HepG2 (cell line): Measurements from ENCODE around the gene PACS1. TPM values are rescaled to one million over a fixed set of nuclear protein-coding genes. Genes with fewer than 3 reads are reported as not detected.

Source experiments
- ATAC-seq: fragments of 200-7000 bp; cut with Tn5 transposase; 3 replicates; pipeline ENCODE4 v1.9.1; 2020; ENCODE audit warnings: mild to moderate bottlenecking, moderate library complexity
- BruUV-seq: library from RNA; stranded (reverse); fragments of 400-500 nt; replicated peaks from 2 replicates; lab custom pipeline; 2021; lab: Mats Ljungman, UMichigan
- CTCF ChIA-PET: fragments of 300-600 bp; formaldehyde crosslinking; extraction: SDS; loops from one replicate; lab custom pipeline; 2021; ENCODE audit warnings: low total read pairs, inconsistent platforms, low intra/inter-chr PET ratio; lab: Yijun Ruan, JAX
- POLR2A ChIA-PET: fragments of 350-600 bp; sonication (Branson Sonifier 250); formaldehyde crosslinking; loops from one replicate; lab custom pipeline; 2020; ENCODE audit warnings: antibody characterized with exemption, inconsistent platforms; lab: Yijun Ruan, JAX
- DNase-seq: peaks from one replicate; pipeline ENCODE4 v3.0.0-alpha.2; 2015; ENCODE audit warnings: low spot score
- FAIRE-seq: peaks from 3 replicates; lab custom pipeline; 2011; peaks lifted over from hg19 to GRCh38; lab: Jason Lieb, UNC
- H2AFZ ChIP-seq: one replicate; pipeline ENCODE4 v1.6.1; 2011; ENCODE audit warnings: low read length, inconsistent platforms
- H3K27ac ChIP-seq: fragments of 300-600 bp; 3 replicates; pipeline ENCODE4 v1.8.0; 2011; ENCODE audit warnings: mixed run types, mild to moderate bottlenecking, mixed read lengths, low read length, inconsistent platforms; ENCODE audit not compliant: insufficient read depth; ENCODE audit errors: extremely low read length
- H3K27me3 ChIP-seq, 2 experiments: fragments of 200-600 bp in 1 of 2; 2 replicates in 1 of 2; 3 replicates in 1 of 2; pipeline versions ENCODE4 v1.6.0 to v1.8.0; 2011; ENCODE audit warnings: low read length in 2 of 2, mild to moderate bottlenecking in 2 of 2, moderate library complexity in 2 of 2, inconsistent platforms in 1 of 2; ENCODE audit not compliant: insufficient read depth in 2 of 2, control insufficient read depth in 1 of 2
- H3K36me3 ChIP-seq, 2 experiments: fragments of 200-600 bp in 1 of 2; replicated peaks in 1 of 2; 2 replicates in 1 of 2; 3 replicates in 1 of 2; pipeline versions ENCODE4 v1.5.1 to v1.8.0; 2011; ENCODE audit warnings: low read length in 2 of 2, inconsistent platforms in 1 of 2; ENCODE audit not compliant: insufficient read depth in 2 of 2, control insufficient read depth in 1 of 2
- H3K4me1 ChIP-seq: 2 replicates; pipeline ENCODE4 v1.5.1; 2012; ENCODE audit warnings: low read length, inconsistent platforms; ENCODE audit not compliant: insufficient read depth
- H3K4me2 ChIP-seq: 2 replicates; pipeline ENCODE4 v1.6.0; 2011; ENCODE audit warnings: low read depth, low read length, inconsistent platforms
- H3K4me3 ChIP-seq, 3 experiments: fragments of 200-600 bp in 1 of 3; sonication (generic), shearing (Covaris generic) in 1 of 3; replicated peaks in 1 of 3; 2 replicates each; pipeline ENCODE4 v1.5.1; 2011 to 2016; ENCODE audit warnings: low read length in 3 of 3, inconsistent platforms in 2 of 3, low read depth in 2 of 3, mild to moderate bottlenecking in 2 of 3, control low read depth in 1 of 3, mixed read lengths in 1 of 3; ENCODE audit not compliant: insufficient read depth in 1 of 3
- H3K79me2 ChIP-seq: one replicate; pipeline ENCODE4 v1.6.1; 2011; ENCODE audit warnings: low read length, inconsistent platforms; ENCODE audit not compliant: insufficient read depth
- H3K9ac ChIP-seq: 2 replicates; pipeline ENCODE4 v1.6.0; 2011; ENCODE audit warnings: mild to moderate bottlenecking, low read depth, low read length, inconsistent platforms; ENCODE audit not compliant: insufficient read depth
- H3K9me3 ChIP-seq: 2 replicates; pipeline ENCODE4 v1.5.1; 2012; ENCODE audit warnings: mild to moderate bottlenecking, low read length
- H4K20me1 ChIP-seq: 2 replicates; pipeline ENCODE4 v1.6.0; 2011; ENCODE audit warnings: inconsistent platforms, mild to moderate bottlenecking, low read length, moderate library complexity; ENCODE audit not compliant: insufficient read depth
- BHLHE40 ChIP-seq: IDR thresholded peaks from 2 replicates; pipeline ENCODE4 v1.6.1; 2011; ENCODE audit warnings: low read length, improper control_type of control experiment
- PLRG1 ChIP-seq: fragments of 450-650 bp; conservative IDR thresholded peaks from 2 replicates; pipeline ENCODE4 v1.6.1; 2016
- ZMYM2 ChIP-seq: sonication (generic); formaldehyde crosslinking; IDR thresholded peaks from 2 replicates; pipeline ENCODE4 v1.8.0; 2022; ENCODE audit warnings: mild to moderate bottlenecking, missing genetic modification reagents
- ZMYM3 ChIP-seq: sonication (generic); formaldehyde crosslinking; IDR thresholded peaks from 2 replicates; pipeline ENCODE4 v1.5.1; 2020; ENCODE audit warnings: mild to moderate bottlenecking, missing genetic modification reagents
- ZNF44 ChIP-seq: sonication (generic); formaldehyde crosslinking; IDR thresholded peaks from 2 replicates; pipeline ENCODE4 v1.5.1; 2020; ENCODE audit warnings: mild to moderate bottlenecking, missing genetic modification reagents
- ZNF572 ChIP-seq: sonication (generic); formaldehyde crosslinking; IDR thresholded peaks from 2 replicates; pipeline ENCODE4 v1.5.1; 2020; ENCODE audit warnings: mild to moderate bottlenecking, missing genetic modification reagents
- WGBS: methylation state at CpG from one replicate; pipeline ENCODE4 v1.1.6; 2017; ENCODE audit warnings: low lambda C conversion rate; 5-methylcytosine and 5-hydroxymethylcytosine counted together
- in situ Hi-C: cut with HindIII; loops from 2 replicates; pipeline ENCODE4 v1.10.0; 2017; ENCODE audit warnings: low pct_unique_long_range_greater_than_20kb; ENCODE audit not compliant: extremely low pct_ligation_motif_present
- intact Hi-C: fragments of 100-400 bp; cut with micrococcal nuclease; formaldehyde crosslinking; loops from one replicate; pipeline ENCODE4 v1.10.0; 2022; ENCODE audit not compliant: unreplicated experiment
- polyA plus RNA-seq, 8 experiments: library from polyadenylated mRNA; depleted of rRNA in 3 of 8; stranded (reverse) in 7 of 8; unstranded in 1 of 8; fragments of >200 nt; fragmentation: Illumina TruSeq in 4 of 8; extraction: Trizol in 4 of 8; gene quantifications; 2 replicates each; pipeline versions ENCODE4 v1.2.1 to v1.2.3, GENCODE V29; 2011 to 2016; ENCODE audit warnings: low read depth in 4 of 8, missing spikeins in 1 of 8, mixed read lengths in 1 of 8; ENCODE audit not compliant: insufficient read depth in 1 of 8
- total RNA-seq, 5 experiments: library from RNA; depleted of rRNA; stranded (reverse); fragments of >200 nt; fragmentation: Illumina TruSeq; extraction: Trizol; gene quantifications; 2 replicates each; pipeline ENCODE4 v1.2.3, GENCODE V29; 2016; ENCODE audit warnings: low read depth in 1 of 5
- TF ChIP-seq, protein P1 (sequence below): sonication (generic); formaldehyde crosslinking; IDR thresholded peaks from 2 replicates; pipeline ENCODE4 v1.4.0; 2020; ENCODE audit warnings: missing genetic modification reagents
- TF ChIP-seq, protein P2 (sequence below): IDR thresholded peaks from 2 replicates; pipeline ENCODE4 v1.6.1; 2012; ENCODE audit warnings: low read length, improper control_type of control experiment
- TF ChIP-seq, protein P3 (sequence below): sonication (generic); formaldehyde crosslinking; IDR thresholded peaks from 2 replicates; pipeline ENCODE4 v1.8.0; 2022; ENCODE audit warnings: mild to moderate bottlenecking, missing genetic modification reagents; ENCODE audit not compliant: insufficient replicate concordance
- TF ChIP-seq, protein P4 (sequence below): sonication (generic); formaldehyde crosslinking; IDR thresholded peaks from 2 replicates; pipeline ENCODE4 v1.4.0; 2020; ENCODE audit warnings: missing genetic modification reagents, low read depth, mild to moderate bottlenecking, borderline replicate concordance

The PACS1 gene
- total and polyA plus RNA-seq, 2 of the 13 experiments (the other 11 are each of a cell fraction or from before 2014, with no cell fraction given) = 7.6 to 8.6 TPM

DNA sequence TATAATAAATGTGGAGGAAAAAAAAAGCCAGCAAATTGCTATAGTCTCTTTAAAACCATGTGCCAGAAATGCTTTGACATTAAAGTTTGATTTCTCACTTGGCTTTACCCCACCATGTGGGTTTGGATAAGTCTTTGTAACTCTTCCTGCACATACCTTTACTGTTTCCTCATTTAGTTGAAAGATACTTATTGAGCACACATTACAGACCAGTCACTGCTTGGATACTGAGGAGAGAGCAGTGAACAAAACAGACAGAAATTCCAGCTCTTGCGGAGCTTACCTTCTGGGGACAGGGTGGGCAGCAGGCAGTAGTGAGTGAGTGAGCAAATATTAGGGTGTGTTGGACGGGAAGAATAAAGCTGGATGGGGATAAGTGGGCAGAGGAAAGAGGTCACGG is 13.7 kb downstream of the PACS1 start:
- no peak for FAIRE-seq
- no peaks in the 10 kb centered on the region; the same call in 1 of the 2 replicates for H4K20me1 ChIP-seq
- H3K27me3 ChIP-seq = no peaks in the 10 kb centered on the region
- H3K27ac ChIP-seq = no peak overlapping the region
- CTCF ChIA-PET = no interaction called here
- no peak overlapping the region for H3K9ac ChIP-seq
- in situ Hi-C loops = no loop called here
- TF ChIP-seq ZMYM3 (CRISPR knock-in tag) (no peak), BHLHE40 (no peak), ZMYM2 (CRISPR knock-in tag) (no peak), ZNF572 (CRISPR knock-in tag) (no peak), ZNF44 (CRISPR knock-in tag) (no peak), PLRG1 (no peak)
- TF ChIP-seq, protein P1, sequence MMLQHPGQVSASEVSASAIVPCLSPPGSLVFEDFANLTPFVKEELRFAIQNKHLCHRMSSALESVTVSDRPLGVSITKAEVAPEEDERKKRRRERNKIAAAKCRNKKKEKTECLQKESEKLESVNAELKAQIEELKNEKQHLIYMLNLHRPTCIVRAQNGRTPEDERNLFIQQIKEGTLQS (CRISPR knock-in tag) = no peak
- TF ChIP-seq, protein P2, sequence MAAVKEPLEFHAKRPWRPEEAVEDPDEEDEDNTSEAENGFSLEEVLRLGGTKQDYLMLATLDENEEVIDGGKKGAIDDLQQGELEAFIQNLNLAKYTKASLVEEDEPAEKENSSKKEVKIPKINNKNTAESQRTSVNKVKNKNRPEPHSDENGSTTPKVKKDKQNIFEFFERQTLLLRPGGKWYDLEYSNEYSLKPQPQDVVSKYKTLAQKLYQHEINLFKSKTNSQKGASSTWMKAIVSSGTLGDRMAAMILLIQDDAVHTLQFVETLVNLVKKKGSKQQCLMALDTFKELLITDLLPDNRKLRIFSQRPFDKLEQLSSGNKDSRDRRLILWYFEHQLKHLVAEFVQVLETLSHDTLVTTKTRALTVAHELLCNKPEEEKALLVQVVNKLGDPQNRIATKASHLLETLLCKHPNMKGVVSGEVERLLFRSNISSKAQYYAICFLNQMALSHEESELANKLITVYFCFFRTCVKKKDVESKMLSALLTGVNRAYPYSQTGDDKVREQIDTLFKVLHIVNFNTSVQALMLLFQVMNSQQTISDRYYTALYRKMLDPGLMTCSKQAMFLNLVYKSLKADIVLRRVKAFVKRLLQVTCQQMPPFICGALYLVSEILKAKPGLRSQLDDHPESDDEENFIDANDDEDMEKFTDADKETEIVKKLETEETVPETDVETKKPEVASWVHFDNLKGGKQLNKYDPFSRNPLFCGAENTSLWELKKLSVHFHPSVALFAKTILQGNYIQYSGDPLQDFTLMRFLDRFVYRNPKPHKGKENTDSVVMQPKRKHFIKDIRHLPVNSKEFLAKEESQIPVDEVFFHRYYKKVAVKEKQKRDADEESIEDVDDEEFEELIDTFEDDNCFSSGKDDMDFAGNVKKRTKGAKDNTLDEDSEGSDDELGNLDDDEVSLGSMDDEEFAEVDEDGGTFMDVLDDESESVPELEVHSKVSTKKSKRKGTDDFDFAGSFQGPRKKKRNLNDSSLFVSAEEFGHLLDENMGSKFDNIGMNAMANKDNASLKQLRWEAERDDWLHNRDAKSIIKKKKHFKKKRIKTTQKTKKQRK = no peak
- TF ChIP-seq, protein P3, sequence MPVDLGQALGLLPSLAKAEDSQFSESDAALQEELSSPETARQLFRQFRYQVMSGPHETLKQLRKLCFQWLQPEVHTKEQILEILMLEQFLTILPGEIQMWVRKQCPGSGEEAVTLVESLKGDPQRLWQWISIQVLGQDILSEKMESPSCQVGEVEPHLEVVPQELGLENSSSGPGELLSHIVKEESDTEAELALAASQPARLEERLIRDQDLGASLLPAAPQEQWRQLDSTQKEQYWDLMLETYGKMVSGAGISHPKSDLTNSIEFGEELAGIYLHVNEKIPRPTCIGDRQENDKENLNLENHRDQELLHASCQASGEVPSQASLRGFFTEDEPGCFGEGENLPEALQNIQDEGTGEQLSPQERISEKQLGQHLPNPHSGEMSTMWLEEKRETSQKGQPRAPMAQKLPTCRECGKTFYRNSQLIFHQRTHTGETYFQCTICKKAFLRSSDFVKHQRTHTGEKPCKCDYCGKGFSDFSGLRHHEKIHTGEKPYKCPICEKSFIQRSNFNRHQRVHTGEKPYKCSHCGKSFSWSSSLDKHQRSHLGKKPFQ (CRISPR knock-in tag) = no peak
- TF ChIP-seq, protein P4, sequence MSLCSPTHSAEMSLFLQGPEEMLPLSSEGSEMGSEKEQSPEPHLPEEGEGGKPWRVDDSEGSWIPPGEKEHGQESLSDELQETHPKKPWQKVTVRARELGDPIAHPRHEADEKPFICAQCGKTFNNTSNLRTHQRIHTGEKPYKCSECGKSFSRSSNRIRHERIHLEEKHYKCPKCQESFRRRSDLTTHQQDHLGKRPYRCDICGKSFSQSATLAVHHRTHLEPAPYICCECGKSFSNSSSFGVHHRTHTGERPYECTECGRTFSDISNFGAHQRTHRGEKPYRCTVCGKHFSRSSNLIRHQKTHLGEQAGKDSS (CRISPR knock-in tag) = no peak
- TF ChIP-seq, all 625 proteins: peak for 0
- ATAC-seq (no peak), DNase-seq (no peak)
- POLR2A ChIA-PET = no interaction called here
- peaks cover 63% of the 10 kb centered on the region for H3K4me1 ChIP-seq
- peaks cover 22% of the 10 kb centered on the region for H3K79me2 ChIP-seq
- H3K4me2 ChIP-seq = no peak overlapping the region
- no TSS peak for BruUV-seq
- intact Hi-C loops = loop anchor here (5.0 kb wide), 1 partner anchor 54 kb away; no protein-coding TSS in a partner anchor
- no peak overlapping the region for H3K4me3 ChIP-seq
- 93% methylated on average over 3 of the region's 3 CpGs for WGBS
- no peaks in the 10 kb centered on the region for H3K9me3 ChIP-seq
- H2AFZ ChIP-seq = no peak overlapping the region
- H3K36me3 ChIP-seq = peaks cover 0 to 2% of the 10 kb centered on the region in 2 experiments; a peak in 1 of 5 replicates
